Stimulated activated CD8-positive, alpha-beta memory T cell treated with anti-CD3 and anti-CD28 coated beads, Interleukin-7, amount 100 ng/mL, for 24 hours (primary cell): ENCODE data around the gene OPHN1.
"Not testable (repeated sequence)": the region's sequence is repeated elsewhere in the genome, so short reads cannot be mapped to it uniquely, and the experiment has no call there.

Experiments used
- DNase-seq: peaks from one replicate; pipeline ENCODE4 v3.0.0-alpha.2; 2020; ENCODE audit warnings: low read depth

OPHN1 gene

DNA sequence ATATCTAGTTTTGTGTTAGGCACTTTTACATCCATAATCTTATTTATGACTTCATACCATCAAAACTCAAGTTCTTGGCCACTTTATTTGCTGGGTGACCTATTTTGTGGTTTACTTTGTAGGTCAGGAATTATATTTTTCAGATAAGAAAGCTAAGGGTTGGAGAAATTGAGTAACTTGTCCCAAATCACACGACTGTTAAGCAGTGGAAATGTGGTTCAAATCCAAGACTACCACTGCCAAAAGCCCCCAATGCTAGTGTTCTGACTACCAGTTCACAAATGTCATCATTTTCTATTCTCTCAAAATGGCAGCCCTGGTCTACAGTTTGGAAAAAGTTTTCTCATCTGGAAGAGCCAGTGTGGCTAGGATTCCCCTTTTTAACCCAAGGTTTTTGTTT lies 74.6 kb downstream of the OPHN1 start:
- DNase-seq, result no peak

GRCh38 chrX:68355629-68355920 lies 77.7 kb downstream of the OPHN1 start:
- no peak for DNase-seq

- no peak for DNase-seq
Measured at GRCh38 chrX:68354879-68355628, 78.2 kb downstream of the OPHN1 start.

GRCh38 chrX:68345025-68345424 lies 88.3 kb downstream of the OPHN1 start:
- DNase-seq, result no peak

DNA sequence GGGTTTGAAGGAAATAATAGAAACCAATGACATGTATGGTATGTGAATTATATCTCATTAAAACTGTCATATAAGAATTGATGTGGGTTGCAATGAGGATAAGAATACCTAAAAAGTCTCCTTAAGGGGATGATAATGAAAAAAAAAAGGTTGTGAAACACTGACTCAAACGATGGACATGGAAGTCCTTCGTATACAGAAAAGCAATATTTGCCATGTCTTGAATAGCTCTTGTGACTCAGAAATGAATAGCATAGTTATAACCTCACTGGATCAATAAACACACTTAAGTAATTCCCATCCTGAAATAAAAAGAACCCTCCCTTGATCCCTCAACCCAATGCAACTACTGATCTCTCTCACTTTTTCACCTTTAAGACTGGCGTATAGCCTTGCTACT lies 89.7 kb downstream of the OPHN1 start:
- DNase-seq, result no peak

DNA sequence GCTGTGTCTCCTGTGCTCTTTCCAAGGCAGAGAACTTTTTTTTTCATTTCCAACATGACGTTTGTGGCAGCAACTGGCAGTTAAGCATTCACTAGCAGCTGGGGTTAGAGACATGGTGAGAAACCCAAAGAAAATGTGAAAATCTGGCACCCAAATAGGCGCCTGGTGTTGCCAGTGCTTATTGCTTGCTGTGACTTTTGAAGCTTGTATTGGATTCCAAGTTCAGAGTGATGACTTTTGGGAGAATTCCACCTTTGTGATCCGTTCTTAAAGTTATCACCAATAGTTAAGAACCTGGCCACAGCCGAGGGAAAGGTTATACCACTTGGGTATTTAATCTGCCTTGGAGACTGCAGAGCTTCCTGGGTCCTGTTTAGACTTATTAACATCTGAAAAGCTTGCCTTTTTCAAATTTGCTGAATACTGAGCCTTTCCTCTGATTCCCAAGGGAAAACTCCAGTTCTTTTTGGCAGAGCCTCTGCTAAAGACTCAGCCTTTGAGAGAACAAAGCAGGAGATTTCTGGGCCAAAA lies 101.0 kb downstream of the OPHN1 start:
- no peak for DNase-seq

GRCh38 chrX:68326841-68327240 lies 106.5 kb downstream of the OPHN1 start:
- not testable (repeated sequence) for DNase-seq

DNA sequence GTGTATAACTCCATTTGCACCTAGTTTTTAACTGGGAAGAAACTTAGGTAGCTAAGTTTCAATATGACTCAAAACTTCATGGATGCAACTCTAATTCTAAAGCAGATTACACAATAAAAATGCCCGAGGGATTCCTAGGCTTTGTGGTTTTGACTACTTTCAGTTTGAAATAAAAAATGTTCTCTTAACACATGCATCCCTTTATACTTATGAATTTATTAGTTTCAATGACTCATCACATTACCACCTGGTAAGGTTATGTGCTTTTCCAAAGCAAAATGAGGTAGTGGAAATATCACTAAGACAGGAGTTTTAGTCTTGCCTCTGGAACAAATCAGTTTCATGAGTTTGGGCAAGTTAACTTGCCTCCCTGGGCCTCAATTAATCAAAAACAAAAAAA lies 125.5 kb downstream of the OPHN1 start:
- no peak for DNase-seq

DNA sequence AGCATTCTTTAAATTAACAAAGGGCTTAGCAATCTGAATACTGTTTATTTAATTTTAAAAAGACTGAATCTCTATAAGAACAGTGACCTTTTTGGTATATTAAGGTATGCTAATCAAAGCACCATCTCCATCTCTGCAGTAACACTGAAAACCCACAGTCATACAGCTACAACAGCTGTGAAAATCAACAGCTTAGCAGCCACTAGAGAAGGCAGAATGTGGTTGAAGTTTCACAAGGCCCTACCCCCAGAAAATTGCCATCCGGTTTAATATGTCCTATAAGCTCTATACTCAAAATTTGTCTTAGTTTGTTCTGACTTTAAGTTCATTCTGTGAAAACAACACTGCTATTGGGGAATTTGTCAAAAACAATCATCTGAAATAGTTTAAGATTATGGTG lies 128.7 kb downstream of the OPHN1 start:
- no peak for DNase-seq

- no peak for DNase-seq
Measured at GRCh38 chrX:68299898-68300297, 133.4 kb downstream of the OPHN1 start.

- DNase-seq, result no peak
Measured at GRCh38 chrX:68292471-68292870, 140.8 kb downstream of the OPHN1 start.

GRCh38 chrX:68288127-68288526 lies 145.2 kb downstream of the OPHN1 start:
- DNase-seq, result no peak

DNA sequence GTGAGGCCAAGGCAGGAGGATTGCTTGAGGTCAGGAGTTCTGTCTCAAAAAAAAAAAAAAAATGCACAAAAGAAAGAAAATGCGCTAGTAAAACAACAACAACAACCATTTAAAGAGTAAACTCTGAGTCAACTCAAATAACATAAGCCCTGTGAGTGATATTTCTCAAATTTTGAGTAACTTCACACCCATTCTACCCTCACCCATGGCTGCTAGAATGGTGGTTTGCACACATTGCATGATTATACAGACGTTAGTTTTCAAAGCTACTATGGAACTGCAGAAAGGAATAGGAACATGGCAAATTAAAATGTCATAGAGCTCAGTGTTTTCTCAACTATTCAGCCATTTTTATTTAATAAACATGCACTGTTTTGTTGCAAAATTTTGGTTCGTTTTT lies 145.9 kb downstream of the OPHN1 start:
- DNase-seq, result no peak

- DNase-seq, result no peak
Measured at GRCh38 chrX:68286980-68287379, 146.3 kb downstream of the OPHN1 start.

DNA sequence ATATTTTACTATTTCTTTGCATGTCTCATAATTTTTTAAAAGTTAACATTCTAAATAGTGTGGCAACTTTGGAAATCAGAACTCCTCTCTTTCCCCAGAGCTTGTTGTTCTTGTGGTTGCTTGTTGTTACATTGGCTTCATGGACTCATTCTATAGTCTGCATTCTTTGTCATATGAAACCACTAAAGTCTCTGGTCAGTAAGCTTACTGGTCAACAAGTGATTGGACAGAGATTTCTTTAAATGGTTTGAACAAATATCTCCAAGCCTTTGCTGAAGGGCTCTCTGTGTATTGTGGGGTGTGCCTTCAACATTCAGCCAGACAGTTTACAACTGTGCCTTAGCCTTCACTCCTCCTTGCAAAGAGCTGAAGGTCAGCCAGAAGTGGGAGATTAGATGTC lies 147.2 kb downstream of the OPHN1 start:
- no peak for DNase-seq

- DNase-seq, result no peak
Measured at GRCh38 chrX:68284281-68284904, 148.9 kb downstream of the OPHN1 start.

GRCh38 chrX:68273887-68274286 lies 159.4 kb downstream of the OPHN1 start:
- DNase-seq, result no peak

- DNase-seq, result not testable (repeated sequence)
Measured at GRCh38 chrX:68264793-68265192, 168.5 kb downstream of the OPHN1 start.

- no peak for DNase-seq
Measured at GRCh38 chrX:68261060-68261672, 172.1 kb downstream of the OPHN1 start.

DNA sequence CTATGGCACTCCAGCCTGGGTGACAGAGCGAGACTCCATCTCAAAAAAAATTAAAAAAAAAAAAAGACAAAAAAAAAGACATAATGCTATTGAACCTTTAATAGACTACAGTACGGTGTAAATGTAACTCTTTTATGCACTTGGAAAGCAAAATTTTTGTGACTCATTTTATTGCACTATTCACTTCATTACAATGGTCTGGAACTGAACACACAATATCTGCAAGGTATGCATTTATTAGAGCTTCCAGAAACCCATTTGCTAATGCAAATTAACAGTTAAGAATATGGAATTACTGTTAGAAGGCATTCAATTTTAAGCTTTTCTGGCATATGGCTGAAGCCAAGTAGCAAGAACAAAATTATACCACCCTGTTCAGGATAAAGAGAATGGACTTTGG lies 176.3 kb downstream of the OPHN1 start:
- no peak for DNase-seq

GRCh38 chrX:68254738-68255645 lies 178.3 kb downstream of the OPHN1 start:
- no peak for DNase-seq

DNA sequence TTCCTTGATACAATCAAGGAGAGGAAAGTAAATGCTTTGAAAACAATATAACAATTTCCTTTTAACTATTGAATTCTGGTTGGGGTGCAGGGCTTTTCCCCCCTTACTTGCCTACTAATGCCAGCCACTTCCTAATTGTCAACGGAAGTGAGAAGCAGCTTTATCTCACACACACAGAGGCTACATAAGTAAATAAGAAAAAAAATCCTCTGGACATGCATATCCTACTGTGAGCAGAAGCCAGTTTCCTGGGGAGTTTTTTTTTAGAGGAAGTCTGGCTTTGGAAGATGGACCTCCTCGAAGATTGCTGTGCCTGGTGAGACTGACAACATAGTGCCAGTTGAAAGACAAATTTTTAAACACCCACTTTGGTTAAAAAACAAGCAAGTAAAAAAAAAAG lies 180.6 kb downstream of the OPHN1 start:
- no peak for DNase-seq
